Activated CD8-positive, alpha-beta T cell treated with anti-CD3 and anti-CD28 coated beads for 36 hours (primary cell): Measurements from ENCODE around the gene ECM2. TPM values are rescaled to one million over a fixed set of nuclear protein-coding genes. Genes with fewer than 3 reads are reported as not detected.

ENCODE experiments used
- ATAC-seq: fragments of 200-7000 bp; cut with Tn5 transposase; one replicate; pipeline ENCODE4 v1.10.0; 2021; ENCODE audit warnings: mild to moderate bottlenecking, moderate library complexity
- CTCF ChIA-PET: fragments of 350-600 bp; sonication (Branson Sonifier 250); formaldehyde crosslinking; loops from one replicate; lab custom pipeline; 2021; ENCODE audit warnings: antibody characterized with exemption; lab: Charles Lee
- POLR2A ChIA-PET: fragments of 350-600 bp; sonication (Branson Sonifier 250); formaldehyde crosslinking; loops from one replicate; lab custom pipeline; 2021; ENCODE audit warnings: antibody characterized with exemption; lab: Charles Lee
- DNase-seq: peaks from one replicate; pipeline ENCODE4 v3.0.0-alpha.2; 2020
- H3K27ac Mint-ChIP-seq: one replicate; pipeline ENCODE4 v1.8.0; 2021; ENCODE audit warnings: mild to moderate bottlenecking, mixed read lengths
- H3K27me3 Mint-ChIP-seq: one replicate; pipeline ENCODE4 v1.8.0; 2021; ENCODE audit warnings: mixed read lengths
- H3K36me3 Mint-ChIP-seq: one replicate; pipeline ENCODE4 v1.8.0; 2021; ENCODE audit warnings: low read depth, mixed read lengths
- H3K4me1 Mint-ChIP-seq: one replicate; pipeline ENCODE4 v1.8.0; 2021; ENCODE audit warnings: low read depth, mixed read lengths
- H3K4me3 Mint-ChIP-seq: one replicate; pipeline ENCODE4 v1.8.0; 2021; ENCODE audit warnings: mild to moderate bottlenecking, moderate library complexity, mixed read lengths
- H3K9me3 Mint-ChIP-seq: one replicate; pipeline ENCODE4 v1.8.0; 2021; ENCODE audit warnings: mixed read lengths
- CTCF ChIP-seq: fragments of 200-600 bp; IDR thresholded peaks from one replicate; pipeline ENCODE4 v1.8.0; 2022; ENCODE audit warnings: antibody characterized with exemption, mild to moderate bottlenecking
- intact Hi-C: fragments of 100-400 bp; cut with micrococcal nuclease; formaldehyde crosslinking; loops from one replicate; pipeline ENCODE4 v1.10.0; 2022
- total RNA-seq, 2 experiments: library from RNA; stranded (reverse); gene quantifications; one replicate each; pipeline ENCODE4 v1.2.3, GENCODE V29; 2021

ECM2 gene
- total RNA-seq, 2 experiments from 2014 or later = not detected

GRCh38 chr9:92520837-92521236 lies 15.0 kb downstream of the ECM2 start:
- Mint-ChIP-seq H3K27ac (no peak overlapping the region), H3K4me3 (no peak overlapping the region), H3K27me3 (no peaks in the 10 kb centered on the region), H3K4me1 (no peaks in the 10 kb centered on the region), H3K36me3 (no peaks in the 10 kb centered on the region), H3K9me3 (no peaks in the 10 kb centered on the region)
- no peak for TF ChIP-seq CTCF
- ChIA-PET POLR2A (no interaction called here), CTCF (no interaction called here)
- DNase-seq = no peak
- no peak for ATAC-seq
- intact Hi-C loops = no loop called here

- no peaks in the 10 kb centered on the region for H3K9me3 Mint-ChIP-seq
- H3K36me3 Mint-ChIP-seq = no peaks in the 10 kb centered on the region
- no peak for TF ChIP-seq CTCF
- H3K27ac Mint-ChIP-seq = no peak overlapping the region
- DNase-seq = no peak
- ChIA-PET CTCF (no interaction called here), POLR2A (no interaction called here)
- H3K4me3 Mint-ChIP-seq = no peak overlapping the region
- intact Hi-C loops = no loop called here
- no peaks in the 10 kb centered on the region for H3K4me1 Mint-ChIP-seq
- ATAC-seq = no peak
- H3K27me3 Mint-ChIP-seq = no peaks in the 10 kb centered on the region
These were observed 17.6 kb downstream of the ECM2 start for GRCh38 chr9:92518199-92518598.

GRCh38 chr9:92517046-92517445 lies 18.7 kb downstream of the ECM2 start:
- Mint-ChIP-seq H3K36me3 (no peaks in the 10 kb centered on the region), H3K4me1 (no peaks in the 10 kb centered on the region), H3K27me3 (no peaks in the 10 kb centered on the region), H3K9me3 (no peaks in the 10 kb centered on the region), H3K4me3 (no peak overlapping the region), H3K27ac (no peak overlapping the region)
- POLR2A ChIA-PET = no interaction called here
- no peak for TF ChIP-seq CTCF
- intact Hi-C loops = no loop called here
- DNase-seq (no peak), ATAC-seq (no peak)
- CTCF ChIA-PET = no interaction called here

GRCh38 chr9:92516521-92516920 lies 19.3 kb downstream of the ECM2 start:
- H3K36me3 Mint-ChIP-seq = no peaks in the 10 kb centered on the region
- H3K27ac Mint-ChIP-seq = no peak overlapping the region
- intact Hi-C loops = no loop called here
- TF ChIP-seq CTCF = no peak
- H3K9me3 Mint-ChIP-seq = no peaks in the 10 kb centered on the region
- no peaks in the 10 kb centered on the region for H3K27me3 Mint-ChIP-seq
- CTCF ChIA-PET = no interaction called here
- ATAC-seq (no peak), DNase-seq (no peak)
- POLR2A ChIA-PET = no interaction called here
- no peaks in the 10 kb centered on the region for H3K4me1 Mint-ChIP-seq
- no peak overlapping the region for H3K4me3 Mint-ChIP-seq

DNA sequence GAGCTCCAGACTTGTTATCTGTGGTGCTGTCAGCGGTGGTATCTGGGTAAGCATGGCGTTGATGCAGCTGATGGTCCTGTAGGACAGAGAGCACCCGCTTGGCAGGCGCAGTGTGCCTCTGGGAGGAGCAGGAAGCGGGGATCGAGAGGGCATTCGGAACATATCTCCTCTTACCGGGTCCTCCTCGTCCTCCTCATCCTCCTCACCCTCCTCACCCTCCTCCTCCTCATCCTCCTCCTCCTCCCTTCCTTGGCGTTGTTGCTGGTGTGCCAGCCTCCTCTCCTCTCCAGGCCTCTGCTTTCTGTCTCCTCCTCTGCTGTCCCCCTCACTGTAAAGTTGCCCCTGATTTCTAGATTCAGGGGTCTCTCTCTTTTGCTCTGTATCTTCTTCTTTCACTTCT lies 21.2 kb downstream of the ECM2 start:
- H3K4me3 Mint-ChIP-seq = no peak overlapping the region
- no peak overlapping the region for H3K27ac Mint-ChIP-seq
- intact Hi-C loops = no loop called here
- DNase-seq (no peak), ATAC-seq (no peak)
- ChIA-PET POLR2A (no interaction called here), CTCF (no interaction called here)
- no peaks in the 10 kb centered on the region for H3K9me3 Mint-ChIP-seq
- no peaks in the 10 kb centered on the region for H3K27me3 Mint-ChIP-seq
- H3K4me1 Mint-ChIP-seq = no peaks in the 10 kb centered on the region
- no peaks in the 10 kb centered on the region for H3K36me3 Mint-ChIP-seq
- no peak for TF ChIP-seq CTCF
